ENCODE measurements around the gene CHRNA4. TPM values are rescaled to one million over a fixed set of nuclear protein-coding genes. Genes with fewer than 3 reads are reported as not detected.

Gene CHRNA4
- total RNA-seq, 6 experiments from 2014 or later: 4.6 to 165 (median 26.8) TPM

DNA sequence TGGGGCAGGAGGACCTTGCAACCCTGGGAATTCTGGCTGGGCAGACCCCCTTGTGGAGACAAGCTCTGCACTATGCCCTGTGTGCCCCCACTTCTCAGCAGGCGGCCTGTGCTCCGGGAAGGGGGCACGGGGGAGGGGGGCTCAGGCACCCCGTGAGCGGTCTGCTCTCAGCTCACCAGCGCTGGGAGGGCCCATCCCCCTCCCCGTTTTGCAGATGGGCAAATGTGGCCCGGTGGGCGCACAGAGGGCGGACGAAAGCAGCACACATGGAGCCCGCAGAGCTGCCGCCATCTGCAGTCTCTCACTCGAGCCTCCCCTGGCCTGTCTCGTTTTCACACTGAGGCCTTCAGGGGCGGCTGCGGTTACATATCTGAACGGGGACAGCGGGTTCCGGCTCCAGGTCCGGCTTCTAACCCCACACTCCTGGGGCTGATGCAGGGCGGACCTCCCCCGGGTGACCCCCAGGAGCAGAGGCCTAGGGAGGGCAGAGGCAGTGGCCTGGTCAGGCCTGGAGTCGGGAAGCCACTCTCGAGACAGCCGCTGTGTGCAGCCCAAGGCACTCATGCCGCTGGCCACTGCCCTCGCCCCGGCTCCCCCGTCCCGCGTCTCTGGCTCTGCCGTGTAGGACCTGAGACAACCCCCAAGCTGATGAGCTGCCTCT is 13.9 kb downstream of the CHRNA4 start:
- ATAC-seq (no peak), DNase-seq (peak in 1 of 3 donors; percentile 46)
- H3K36me3 ChIP-seq: no peaks in the 10 kb centered on the region
- H3K4me3 ChIP-seq: no peak overlapping the region
- H3K27ac ChIP-seq: no peak overlapping the region
- H3K9me3 ChIP-seq: no peaks in the 10 kb centered on the region
- WGBS (ENCODE audit: insufficient coverage, low coverage, low lambda C conversion rate, missing lambda C conversion rate): 82% methylated on average over 10 of the region's 33 CpGs
- no peaks in the 10 kb centered on the region for H3K27me3 ChIP-seq
- no peak for TF ChIP-seq POLR2A (IDR thresholded peaks at IDR 0.05)
- TF ChIP-seq, protein P1, sequence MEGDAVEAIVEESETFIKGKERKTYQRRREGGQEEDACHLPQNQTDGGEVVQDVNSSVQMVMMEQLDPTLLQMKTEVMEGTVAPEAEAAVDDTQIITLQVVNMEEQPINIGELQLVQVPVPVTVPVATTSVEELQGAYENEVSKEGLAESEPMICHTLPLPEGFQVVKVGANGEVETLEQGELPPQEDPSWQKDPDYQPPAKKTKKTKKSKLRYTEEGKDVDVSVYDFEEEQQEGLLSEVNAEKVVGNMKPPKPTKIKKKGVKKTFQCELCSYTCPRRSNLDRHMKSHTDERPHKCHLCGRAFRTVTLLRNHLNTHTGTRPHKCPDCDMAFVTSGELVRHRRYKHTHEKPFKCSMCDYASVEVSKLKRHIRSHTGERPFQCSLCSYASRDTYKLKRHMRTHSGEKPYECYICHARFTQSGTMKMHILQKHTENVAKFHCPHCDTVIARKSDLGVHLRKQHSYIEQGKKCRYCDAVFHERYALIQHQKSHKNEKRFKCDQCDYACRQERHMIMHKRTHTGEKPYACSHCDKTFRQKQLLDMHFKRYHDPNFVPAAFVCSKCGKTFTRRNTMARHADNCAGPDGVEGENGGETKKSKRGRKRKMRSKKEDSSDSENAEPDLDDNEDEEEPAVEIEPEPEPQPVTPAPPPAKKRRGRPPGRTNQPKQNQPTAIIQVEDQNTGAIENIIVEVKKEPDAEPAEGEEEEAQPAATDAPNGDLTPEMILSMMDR (IDR thresholded peaks at IDR 0.05): no peak
- no peaks in the 10 kb centered on the region for H3K4me1 ChIP-seq
- intact Hi-C loops (cut with DNase I): no loop called here

DNA sequence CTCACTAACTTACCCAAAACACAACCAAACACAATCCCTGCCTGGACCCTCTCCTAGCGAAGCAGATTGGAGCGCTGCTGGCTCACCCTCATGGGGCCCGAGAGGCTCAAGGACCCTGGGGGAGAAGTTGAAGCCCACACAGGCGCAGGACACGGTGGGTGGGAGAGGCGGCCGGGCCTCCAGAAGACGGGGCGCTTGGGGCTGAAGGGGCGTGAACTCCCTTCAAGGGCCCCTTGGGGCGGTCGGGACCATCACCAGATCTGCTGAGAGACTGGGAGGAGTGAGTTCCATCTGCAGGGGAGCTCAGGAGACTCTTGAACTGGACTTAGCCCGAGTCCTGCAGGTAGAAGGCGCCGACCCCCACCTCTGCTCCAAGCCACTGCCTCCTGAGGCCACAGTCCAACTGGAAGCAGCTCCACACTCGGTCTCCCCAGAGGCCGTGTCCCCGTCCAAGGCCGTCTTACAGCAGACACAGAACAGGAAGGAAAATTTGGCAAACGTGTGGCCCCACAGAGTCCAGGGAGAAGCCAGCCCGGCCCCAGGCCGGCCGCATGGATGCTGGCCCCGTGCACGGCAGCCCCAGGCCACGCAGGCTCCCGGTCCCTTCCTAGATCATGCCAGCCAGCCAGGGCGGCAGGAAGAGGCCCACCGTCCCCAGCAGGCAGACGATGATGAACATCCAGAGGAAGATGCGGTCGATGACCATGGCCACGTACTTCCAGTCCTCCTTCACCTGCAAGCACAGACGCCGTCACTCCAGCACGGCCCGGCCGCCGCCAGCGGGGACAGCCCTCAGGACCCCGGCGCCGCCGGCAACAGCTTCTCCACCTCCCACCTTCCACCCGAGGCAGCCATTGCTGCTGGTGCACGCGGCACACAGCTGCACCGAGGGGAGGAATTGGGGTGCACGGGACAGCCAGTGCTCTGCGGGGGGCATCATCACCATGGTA is 14.7 kb downstream of the CHRNA4 start:
- Histone ChIP-seq H3K4me1 (no peaks in the 10 kb centered on the region), H3K27me3 (no peaks in the 10 kb centered on the region), H3K27ac (no peak overlapping the region), H3K36me3 (no peaks in the 10 kb centered on the region), H3K9me3 (no peaks in the 10 kb centered on the region), H3K4me3 (no peak overlapping the region)
- TF ChIP-seq, protein P1 (IDR thresholded peaks at IDR 0.05): no peak
- TF ChIP-seq POLR2A (IDR thresholded peaks at IDR 0.05): no peak
- intact Hi-C loops (cut with DNase I): no loop called here
- WGBS (ENCODE audit: insufficient coverage, low coverage, low lambda C conversion rate, missing lambda C conversion rate): 63% methylated on average over 6 of the region's 50 CpGs
- peak in 1 of 3 donors; percentile 51 for DNase-seq
- peak in 1 of 4 donors; percentile 35 for ATAC-seq

DNA sequence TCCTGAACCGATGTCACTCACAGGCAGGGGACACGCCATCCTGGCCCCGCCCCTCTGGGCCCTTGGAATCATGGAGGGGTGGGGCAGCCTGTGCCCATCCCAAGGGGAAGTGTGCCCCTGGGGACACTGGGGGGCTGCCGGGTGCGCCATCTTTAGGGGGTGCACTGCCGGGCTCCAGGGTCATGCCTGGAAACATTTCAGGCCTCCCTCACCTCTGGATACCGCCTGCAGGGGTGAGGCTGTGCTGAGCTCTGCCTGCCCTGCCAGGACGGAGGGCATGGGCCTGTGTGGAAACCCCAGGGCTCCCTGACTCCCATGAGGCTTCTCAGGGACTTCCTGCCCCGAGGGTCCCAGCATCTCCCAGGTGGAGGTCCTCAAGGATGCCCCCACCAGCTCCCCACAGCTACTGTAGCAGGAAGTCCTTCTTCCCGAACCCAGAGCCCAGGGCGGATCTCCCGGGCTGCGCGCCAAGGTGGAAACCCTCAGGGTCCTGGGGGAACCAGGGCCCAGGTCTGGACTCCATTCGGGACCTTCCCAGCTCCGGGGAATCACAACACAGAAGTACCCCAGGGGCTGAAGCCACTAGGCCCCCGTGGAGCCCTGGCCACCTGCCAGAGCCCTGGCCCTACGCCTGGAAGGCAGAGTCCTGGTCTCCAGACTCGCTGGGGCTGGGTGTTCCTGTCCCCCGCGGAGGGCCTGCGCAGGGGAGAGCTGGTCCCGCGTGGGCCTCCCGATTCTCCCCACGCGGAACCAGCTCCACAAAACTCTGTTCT is 15.6 kb downstream of the CHRNA4 start:
- TF ChIP-seq, protein P1 (IDR thresholded peaks at IDR 0.05): no peak
- TF ChIP-seq POLR2A (IDR thresholded peaks at IDR 0.05): no peak
- no peaks in the 10 kb centered on the region for H3K27me3 ChIP-seq
- WGBS (ENCODE audit: insufficient coverage, low coverage, low lambda C conversion rate, missing lambda C conversion rate): no CpG with 5 or more reads among the region's 27 CpGs
- ATAC-seq: peak; percentile 3 to 24 (median 18)
- H3K4me3 ChIP-seq: no peak overlapping the region
- peak in 1 of 3 donors; percentile 49 for DNase-seq
- H3K27ac ChIP-seq: no peak overlapping the region
- intact Hi-C loops (cut with DNase I): no loop called here
- H3K36me3 ChIP-seq: no peaks in the 10 kb centered on the region
- H3K4me1 ChIP-seq: no peaks in the 10 kb centered on the region
- H3K9me3 ChIP-seq: no peaks in the 10 kb centered on the region

DNA sequence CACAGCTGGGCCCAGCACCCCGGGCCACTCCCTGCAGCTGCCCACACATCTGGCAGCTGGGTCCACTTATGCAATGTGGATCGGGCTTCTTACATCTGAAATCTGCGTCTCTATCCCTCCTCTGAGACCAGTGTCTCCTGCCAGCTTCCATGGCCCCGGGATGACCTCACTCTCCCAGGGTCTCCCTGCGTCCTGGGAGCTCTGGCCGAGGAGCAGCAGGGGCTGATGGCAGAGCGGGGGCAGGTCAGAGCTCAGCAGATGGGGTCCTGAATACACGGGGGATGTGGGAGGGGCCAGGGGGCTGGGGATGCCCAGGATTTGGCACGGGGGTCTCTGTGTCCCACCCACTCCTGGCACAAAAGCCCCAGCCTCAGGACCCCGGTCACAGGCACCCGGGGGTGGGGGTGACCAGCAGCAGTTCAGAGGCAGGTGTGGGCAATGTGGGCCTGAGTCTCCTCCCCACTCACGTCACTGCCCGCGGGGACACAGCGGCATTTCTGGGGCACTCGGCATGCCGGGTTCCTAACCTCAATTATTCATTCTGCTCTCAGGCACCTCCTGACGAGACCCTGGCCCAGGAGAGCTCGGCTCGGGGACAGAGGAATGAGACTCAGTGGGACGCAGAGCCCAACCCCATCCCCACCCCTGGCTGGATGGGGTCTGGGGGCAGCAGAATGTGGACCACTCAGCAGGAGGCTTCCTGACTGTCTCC is 16.4 kb downstream of the CHRNA4 start:
- intact Hi-C loops (cut with DNase I): no loop called here
- DNase-seq: peak in 1 of 3 donors; percentile 44
- Histone ChIP-seq H3K9me3 (no peaks in the 10 kb centered on the region), H3K4me1 (no peaks in the 10 kb centered on the region), H3K27ac (no peak overlapping the region), H3K36me3 (no peaks in the 10 kb centered on the region), H3K27me3 (no peaks in the 10 kb centered on the region), H3K4me3 (no peak overlapping the region)
- no peak for TF ChIP-seq POLR2A (IDR thresholded peaks at IDR 0.05)
- TF ChIP-seq, protein P1 (IDR thresholded peaks at IDR 0.05): no peak
- peak in 1 of 4 donors; percentile 12 for ATAC-seq
- WGBS (ENCODE audit: insufficient coverage, low coverage, low lambda C conversion rate, missing lambda C conversion rate): 42% methylated on average over 7 of the region's 21 CpGs

All from right lobe of liver (tissue), 6 donors.